HuH-7.5 (cell line): ENCODE data around the gene CIRBP.

Experiments used
- DNase-seq: peaks from one replicate; pipeline ENCODE4 v3.0.0; 2011; ENCODE audit warnings: low spot score

The CIRBP gene

GRCh38 chr19:1230783-1231489, 38.2 kb upstream of the CIRBP start:
- peak; percentile 49 for DNase-seq

GRCh38 chr19:1231729-1232637, 37.1 kb upstream of the CIRBP start:
- peak; percentile 32 for DNase-seq

- DNase-seq: no peak
These were observed 36.5 kb upstream of the CIRBP start for GRCh38 chr19:1232652-1233072.

GRCh38 chr19:1233115-1233667, 35.9 kb upstream of the CIRBP start:
- DNase-seq: no peak

GRCh38 chr19:1234051-1234954, 34.8 kb upstream of the CIRBP start:
- DNase-seq: no peak

GRCh38 chr19:1234955-1235380, 34.2 kb upstream of the CIRBP start:
- DNase-seq: no peak

- no peak for DNase-seq
These were observed 33.2 kb upstream of the CIRBP start for GRCh38 chr19:1235625-1236538.

GRCh38 chr19:1236576-1236975, 32.6 kb upstream of the CIRBP start:
- DNase-seq: no peak

- DNase-seq: no peak
These were observed 32.0 kb upstream of the CIRBP start for GRCh38 chr19:1237027-1237659.

- peak; percentile 91 for DNase-seq
These were observed 31.3 kb upstream of the CIRBP start, which contains the start of gene CBARP for GRCh38 chr19:1237754-1238368. CBARP (minus strand) TSS chr19:1238005; CDS start chr19:1236100, 1,905 bp downstream.

- DNase-seq: no peak
These were observed 30.5 kb upstream of the CIRBP start for GRCh38 chr19:1238369-1239303.

- DNase-seq: no peak
These were observed 29.7 kb upstream of the CIRBP start for GRCh38 chr19:1239420-1239795.

- peak; percentile 99 for DNase-seq
These were observed 29.1 kb upstream of the CIRBP start for GRCh38 chr19:1239796-1240737.

GRCh38 chr19:1240925-1241324, 28.2 kb upstream of the CIRBP start:
- DNase-seq: no peak

GRCh38 chr19:1241417-1242095, 27.6 kb upstream of the CIRBP start, which contains the start of gene ATP5F1D:
ATP5F1D (plus strand) TSS chr19:1241751; CDS start chr19:1241851, 100 bp downstream.
- peak; percentile 99 for DNase-seq
